ENCODE results near the gene NRP2.

Gene NRP2

GRCh38 chr2:205758051-205758450 lies 75.8 kb downstream of the NRP2 start:
- DNase-seq: no peak

DNA sequence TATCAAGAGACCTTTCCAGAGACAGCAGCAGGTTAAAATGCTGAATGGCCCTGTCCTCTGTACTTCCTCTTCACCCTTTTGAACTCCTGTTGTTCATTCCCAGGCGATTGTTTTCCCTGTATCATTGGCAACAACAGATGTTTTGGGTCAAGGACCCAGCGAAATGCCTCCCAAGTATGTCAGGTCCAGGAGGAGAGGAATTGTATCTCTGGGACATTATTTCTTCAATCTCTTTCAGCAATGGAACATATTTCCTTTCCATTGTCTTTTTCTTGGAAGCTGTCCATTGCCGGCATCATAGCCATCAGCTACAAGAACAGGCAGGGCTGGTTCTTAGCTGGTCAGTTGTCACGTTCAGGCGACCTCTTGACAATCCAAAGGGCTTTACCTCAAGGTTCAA lies 76.2 kb downstream of the NRP2 start:
- DNase-seq: no peak

DNA sequence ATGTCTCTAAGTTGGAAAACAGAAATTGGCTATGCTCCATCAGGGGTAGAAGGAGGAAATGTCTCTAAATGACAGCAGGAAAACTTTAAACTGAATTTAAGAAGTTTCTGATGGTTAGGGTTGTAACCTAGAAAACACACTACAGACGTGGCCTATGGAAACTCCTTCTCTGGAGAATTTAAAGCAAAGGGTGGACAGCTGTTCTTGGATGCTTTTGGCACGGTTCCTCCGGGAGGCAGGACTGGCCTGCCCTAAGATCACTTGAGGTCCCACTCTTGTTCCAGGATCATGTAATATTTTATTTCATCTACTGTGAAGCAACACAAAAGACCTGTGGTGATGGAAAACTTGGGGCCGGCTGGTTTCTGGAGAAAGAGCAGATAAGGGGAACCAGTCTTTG lies 77.0 kb downstream of the NRP2 start:
- no peak for DNase-seq

GRCh38 chr2:205759732-205760131 lies 77.4 kb downstream of the NRP2 start:
- no peak for DNase-seq

DNA sequence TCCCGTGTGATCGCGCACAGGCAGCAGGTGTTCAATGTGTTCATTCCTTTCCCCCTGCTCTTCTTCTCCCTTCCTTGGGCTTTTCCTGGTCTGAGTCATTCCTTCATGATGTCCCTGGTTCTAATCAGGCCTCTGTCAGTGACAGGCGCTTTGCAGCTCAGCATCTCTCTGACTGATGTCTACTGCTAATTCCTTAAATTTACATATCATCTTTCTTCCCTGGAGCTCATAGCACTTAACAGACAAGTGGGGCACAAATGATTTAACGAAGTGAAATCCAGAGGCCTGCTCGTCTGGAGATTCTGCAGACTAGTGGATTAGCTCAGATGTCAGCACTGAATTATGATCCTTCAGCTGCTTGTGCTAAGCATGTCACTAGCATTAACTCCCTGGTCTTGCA lies 77.9 kb downstream of the NRP2 start:
- DNase-seq: no peak

DNA sequence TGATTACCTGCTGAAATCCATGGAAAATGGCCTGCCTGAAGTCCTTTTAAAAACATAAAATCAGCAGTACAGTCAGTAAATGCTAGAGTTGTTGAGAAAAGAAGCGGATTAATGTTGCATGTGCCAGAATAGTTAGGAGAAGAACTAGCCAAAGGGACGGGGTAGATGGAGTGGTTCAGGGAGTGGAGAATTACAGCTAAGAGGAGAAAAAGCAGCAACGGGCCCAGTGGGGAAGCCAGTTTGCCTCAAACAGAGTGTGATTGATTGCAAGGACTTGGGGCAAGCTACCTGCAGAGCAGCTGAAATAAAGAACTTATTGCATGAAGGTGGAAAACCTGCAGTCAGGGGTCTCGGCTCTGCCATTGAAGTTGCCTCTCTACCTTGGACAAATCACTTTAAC lies 79.1 kb downstream of the NRP2 start:
- no peak for DNase-seq

DNA sequence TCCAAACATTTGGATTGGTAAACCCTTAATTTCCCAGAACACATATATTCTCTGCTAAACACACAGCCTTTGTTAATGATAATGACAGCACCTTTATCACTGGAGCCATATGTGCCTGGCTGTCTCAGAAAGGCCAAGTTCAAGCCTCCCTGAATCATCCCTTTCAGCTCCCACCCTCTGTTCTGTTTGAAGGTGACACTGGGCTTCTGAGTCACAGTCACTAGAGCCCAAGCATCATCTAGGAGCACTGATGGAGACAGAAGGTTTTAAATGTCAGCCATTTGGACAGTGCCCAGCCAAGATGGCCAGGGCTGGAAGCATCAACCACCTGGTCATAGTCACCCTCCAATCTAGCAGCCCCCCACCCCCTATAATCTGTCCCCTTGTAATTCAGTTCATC lies 80.6 kb downstream of the NRP2 start:
- DNase-seq: no peak

DNA sequence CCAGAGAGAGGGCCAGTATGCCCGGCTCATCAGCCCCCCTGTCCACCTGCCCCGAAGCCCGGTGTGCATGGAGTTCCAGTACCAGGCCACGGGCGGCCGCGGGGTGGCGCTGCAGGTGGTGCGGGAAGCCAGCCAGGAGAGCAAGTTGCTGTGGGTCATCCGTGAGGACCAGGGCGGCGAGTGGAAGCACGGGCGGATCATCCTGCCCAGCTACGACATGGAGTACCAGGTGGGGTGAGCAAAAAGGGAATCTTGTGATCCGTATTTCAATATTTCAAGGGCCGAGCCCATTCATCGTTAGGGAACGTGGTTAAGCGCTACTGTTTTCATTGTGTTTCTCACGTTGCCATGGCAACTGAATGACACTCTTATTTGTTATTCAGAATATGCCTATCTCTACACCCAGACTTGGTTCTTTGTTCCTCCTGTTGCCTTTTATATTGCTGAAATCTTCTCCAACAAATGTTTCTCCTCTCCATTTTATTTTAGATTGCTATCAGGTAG lies 81.5 kb downstream of the NRP2 start:
- no peak for DNase-seq

DNA sequence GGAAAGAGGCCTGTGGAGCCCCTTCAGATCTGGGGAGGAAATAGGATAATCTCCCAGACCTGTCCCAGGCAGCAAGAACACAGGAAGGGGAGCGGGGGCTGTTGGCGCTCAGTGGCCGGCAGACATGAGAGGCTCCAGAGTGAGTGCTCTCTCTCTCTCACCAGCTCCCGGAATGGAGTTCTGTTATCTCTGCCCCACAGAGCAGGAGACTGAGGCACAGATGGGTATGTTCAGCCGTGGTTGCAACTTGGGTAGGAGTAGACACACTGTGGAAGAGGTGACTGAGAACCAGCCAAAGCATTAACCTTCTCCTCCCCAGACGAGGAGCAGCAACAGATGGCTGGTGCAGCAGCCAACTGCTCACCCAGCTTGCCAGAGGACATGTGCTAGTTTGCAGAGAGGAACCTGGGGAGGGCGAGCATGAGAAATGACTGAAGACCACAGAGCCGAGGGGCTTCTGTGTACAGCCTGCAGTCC lies 82.0 kb downstream of the NRP2 start:
- DNase-seq: no peak

DNA sequence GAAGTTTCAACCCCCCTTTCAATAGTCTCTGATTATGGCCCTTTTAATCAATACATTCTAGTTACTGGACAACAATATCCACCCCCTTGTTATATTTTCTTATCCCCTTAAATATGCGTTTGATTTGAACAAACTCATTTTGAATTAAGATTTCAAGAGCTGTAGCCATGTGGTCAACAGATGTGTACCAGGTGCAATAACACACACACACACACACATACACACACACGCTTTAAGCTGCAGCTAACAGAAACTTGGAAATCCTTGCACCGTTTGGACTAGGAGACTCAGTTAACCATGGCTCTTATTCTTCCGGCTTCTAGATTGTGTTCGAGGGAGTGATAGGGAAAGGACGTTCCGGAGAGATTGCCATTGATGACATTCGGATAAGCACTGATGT lies 82.8 kb downstream of the NRP2 start:
- no peak for DNase-seq

DNA sequence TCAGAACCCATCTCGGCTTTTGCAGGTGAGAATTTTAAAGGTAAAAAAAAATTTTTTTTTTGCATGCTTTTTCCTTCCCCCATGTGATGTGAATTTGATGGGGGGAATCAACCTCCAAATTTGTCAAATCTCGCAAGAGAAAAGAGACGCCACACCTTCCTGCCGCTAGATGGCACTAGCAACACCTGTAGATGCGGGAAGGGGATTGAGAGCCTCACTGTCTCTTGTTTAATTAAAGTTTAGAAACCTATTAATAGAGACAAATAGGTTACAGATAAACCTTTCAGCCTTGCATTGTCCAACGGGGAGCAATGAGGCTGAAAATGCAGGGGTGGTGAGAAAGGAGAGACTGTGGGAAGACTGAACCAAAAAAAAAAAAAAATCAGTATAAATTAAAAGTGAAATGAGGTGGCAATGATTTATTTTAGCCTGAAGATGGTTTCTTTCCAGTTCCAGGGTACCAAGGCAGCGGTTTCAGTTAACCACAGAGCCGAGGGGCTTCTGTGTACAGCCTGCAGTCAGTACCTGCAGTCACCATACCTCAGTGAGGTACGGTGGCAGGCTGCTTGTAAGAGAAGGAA lies 84.6 kb downstream of the NRP2 start:
- DNase-seq: peak in 3 of 4 experiments; percentile 9 to 43 (median 10)

- DNase-seq: no peak
Observed at GRCh38 chr2:205767617-205768016, 85.3 kb downstream of the NRP2 start.

GRCh38 chr2:205768341-205768740 lies 86.0 kb downstream of the NRP2 start:
- no peak for DNase-seq

- DNase-seq: no peak
Observed at GRCh38 chr2:205768815-205769494, 86.7 kb downstream of the NRP2 start.

- no peak for DNase-seq
Observed at GRCh38 chr2:205769495-205769850, 87.2 kb downstream of the NRP2 start.

DNA sequence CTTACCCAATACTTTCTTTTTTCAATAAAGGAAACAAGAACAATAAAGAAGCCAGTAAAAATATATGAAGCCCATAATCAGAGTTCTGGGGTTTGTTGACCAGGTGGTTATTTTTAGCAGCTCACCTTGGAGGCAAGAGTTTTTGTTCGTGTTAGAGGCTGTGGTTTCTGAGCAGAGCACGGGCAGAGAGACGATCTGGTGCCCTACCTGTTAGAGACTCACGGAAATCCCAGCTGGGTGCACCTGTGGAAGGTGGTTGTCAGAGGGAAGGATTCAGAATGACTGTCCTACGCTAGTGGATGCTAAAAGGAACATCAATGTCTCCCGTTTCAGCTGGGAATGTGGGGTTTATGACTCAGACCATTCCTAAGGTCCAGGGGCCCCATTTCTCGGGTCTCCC lies 87.6 kb downstream of the NRP2 start:
- DNase-seq: no peak

GRCh38 chr2:205770577-205770976 lies 88.3 kb downstream of the NRP2 start:
- no peak for DNase-seq

GRCh38 chr2:205771031-205771430 lies 88.7 kb downstream of the NRP2 start:
- DNase-seq: no peak

GRCh38 chr2:205771666-205772065 lies 89.4 kb downstream of the NRP2 start:
- DNase-seq: no peak

DNA sequence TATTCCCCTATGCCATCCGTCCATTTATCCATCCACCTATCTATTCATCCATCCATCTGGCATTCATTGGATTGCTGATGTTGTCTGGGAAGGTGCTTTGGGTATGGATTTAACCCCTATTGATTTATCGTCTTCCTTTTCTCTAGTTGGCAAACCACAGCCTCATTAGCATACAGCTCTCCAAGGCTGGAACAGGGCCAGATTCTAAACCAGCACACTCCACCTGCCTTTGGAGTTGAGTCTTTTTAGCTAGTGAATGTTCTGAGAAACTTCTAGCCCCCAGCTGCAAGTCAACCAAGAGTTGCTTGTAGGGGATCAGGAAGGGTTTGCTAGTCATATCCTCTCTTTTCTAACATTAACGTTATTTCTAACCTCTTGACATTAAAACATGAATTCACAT lies 90.7 kb downstream of the NRP2 start:
- no peak for DNase-seq

GRCh38 chr2:205773989-205774388 lies 91.7 kb downstream of the NRP2 start:
- no peak for DNase-seq

GRCh38 chr2:205775097-205775877 lies 93.0 kb downstream of the NRP2 start:
- DNase-seq: no peak

DNA sequence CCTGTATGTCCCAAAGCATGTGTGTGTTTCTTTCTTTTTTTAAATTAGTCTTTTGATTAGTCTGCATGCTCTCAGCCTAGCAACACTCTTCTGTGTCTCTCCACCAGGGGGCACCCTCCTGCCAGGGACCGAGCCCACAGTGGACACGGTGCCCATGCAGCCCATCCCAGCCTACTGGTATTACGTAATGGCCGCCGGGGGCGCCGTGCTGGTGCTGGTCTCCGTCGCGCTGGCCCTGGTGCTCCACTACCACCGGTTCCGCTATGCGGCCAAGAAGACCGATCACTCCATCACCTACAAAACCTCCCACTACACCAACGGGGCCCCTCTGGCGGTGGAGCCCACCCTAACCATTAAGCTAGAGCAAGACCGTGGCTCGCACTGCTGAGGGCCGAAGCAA lies 93.8 kb downstream of the NRP2 start:
- no peak for DNase-seq

DNA sequence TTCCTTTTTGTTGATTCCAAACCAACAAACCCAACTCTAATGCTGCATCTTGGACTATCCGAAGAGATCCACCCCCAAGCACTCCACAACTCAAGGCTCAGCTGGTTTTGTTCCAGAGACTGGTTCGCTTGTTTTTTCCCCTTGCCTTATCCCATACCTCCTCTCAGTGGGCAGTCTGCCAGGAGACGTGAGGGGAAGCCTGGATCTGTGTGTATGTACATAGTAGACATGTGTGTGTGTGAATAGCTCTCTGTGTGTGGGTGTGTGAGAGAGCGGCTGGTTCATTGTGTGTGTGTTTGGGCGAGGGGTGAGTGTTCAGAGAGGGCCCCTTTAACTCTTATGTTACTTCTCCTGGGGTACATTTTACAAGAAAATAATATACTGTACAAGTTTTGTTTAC lies 94.4 kb downstream of the NRP2 start:
- DNase-seq: no peak
